ENCODE results near the gene PAFAH1B2.

- TF ChIP-seq CTCF (IDR thresholded peaks at IDR 0.05) (no peak), POLR2A (IDR thresholded peaks at IDR 0.05) (no peak)
These were observed 15.8 kb downstream of the PAFAH1B2 start for GRCh38 chr11:117159892-117160291.
